Liver (tissue), 9 donors: ENCODE data around the gene TMEM217. TPM values are rescaled to one million over a fixed set of nuclear protein-coding genes. Genes with fewer than 3 reads are reported as not detected.

Source experiments
- DNase-seq: peaks from one replicate; pipeline ENCODE4 v3.0.0-alpha.2; 2017; ENCODE audit warnings: low spot score
- H3K27ac ChIP-seq, 2 donors: one replicate each; pipeline ENCODE4 v1.7.0; 2013; ENCODE audit warnings: inconsistent platforms in 2 of 2, low read length in 2 of 2, control low read depth in 1 of 2, low read depth in 1 of 2, mild to moderate bottlenecking in 1 of 2
- H3K27me3 ChIP-seq, 4 donors: one replicate each; pipeline versions ENCODE4 v1.6.1 to v1.7.0; 2013; ENCODE audit warnings: low read length in 3 of 4, inconsistent platforms in 1 of 4, mild to moderate bottlenecking in 1 of 4, moderate library complexity in 1 of 4; ENCODE audit not compliant: control insufficient read depth in 4 of 4, insufficient read depth in 4 of 4
- H3K36me3 ChIP-seq, 4 donors: one replicate each; pipeline versions ENCODE4 v1.6.1 to v1.7.0; 2013; ENCODE audit warnings: low read length in 3 of 4, mild to moderate bottlenecking in 3 of 4, low read depth in 1 of 4, moderate library complexity in 1 of 4; ENCODE audit not compliant: control insufficient read depth in 4 of 4, insufficient read depth in 3 of 4
- H3K4me1 ChIP-seq, 4 donors: one replicate each; pipeline versions ENCODE4 v1.6.1 to v1.7.0; 2013; ENCODE audit warnings: low read length in 3 of 4, mild to moderate bottlenecking in 3 of 4, moderate library complexity in 1 of 4; ENCODE audit not compliant: control insufficient read depth in 4 of 4, insufficient read depth in 4 of 4
- H3K4me3 ChIP-seq, 3 donors: one replicate each; pipeline versions ENCODE4 v1.6.1 to v1.7.0; 2013; ENCODE audit warnings: low read length in 3 of 3, control low read depth in 1 of 3, low read depth in 1 of 3, mild to moderate bottlenecking in 1 of 3
- H3K9ac ChIP-seq, 2 donors: one replicate each; pipeline ENCODE4 v1.7.0; 2013; ENCODE audit warnings: low read length in 2 of 2, mild to moderate bottlenecking in 2 of 2, moderate library complexity in 2 of 2, control low read depth in 1 of 2, low read depth in 1 of 2
- H3K9me3 ChIP-seq, 4 donors: one replicate each; pipeline versions ENCODE4 v1.6.1 to v1.7.0; 2013; ENCODE audit warnings: low read length in 3 of 4; ENCODE audit not compliant: control insufficient read depth in 4 of 4
- ATF3 ChIP-seq: IDR thresholded peaks from 2 replicates; pipeline ENCODE4 v1.6.1; 2016; ENCODE audit warnings: antibody characterized with exemption
- CTCF ChIP-seq: fragments of 150-350 bp; IDR thresholded peaks from 2 replicates; pipeline ENCODE4 v1.5.1; 2017; ENCODE audit warnings: improper control_type of control experiment, low read depth, low read length; ENCODE audit not compliant: missing input control
- EGR1 ChIP-seq, 2 donors: IDR thresholded peaks; 2 replicates each; pipeline ENCODE4 v1.6.1; 2016 to 2018; ENCODE audit warnings: antibody characterized with exemption in 2 of 2, low read depth in 2 of 2
- FOXA1 ChIP-seq: IDR thresholded peaks from 2 replicates; pipeline ENCODE4 v1.6.1; 2016; ENCODE audit warnings: antibody characterized with exemption
- FOXA2 ChIP-seq: IDR thresholded peaks from 2 replicates; pipeline ENCODE4 v1.6.1; 2016; ENCODE audit warnings: antibody characterized with exemption
- GABPA ChIP-seq, 2 donors: IDR thresholded peaks in 1 of 2; conservative IDR thresholded peaks in 1 of 2; 2 replicates each; pipeline ENCODE4 v1.6.1; 2016; ENCODE audit warnings: antibody characterized with exemption in 2 of 2, mild to moderate bottlenecking in 1 of 2, moderate library complexity in 1 of 2
- HNF4A ChIP-seq, 2 donors: conservative IDR thresholded peaks; 2 replicates each; pipeline ENCODE4 v1.6.1; 2016; ENCODE audit warnings: antibody characterized with exemption in 2 of 2, mild to moderate bottlenecking in 2 of 2
- HNF4G ChIP-seq: IDR thresholded peaks from 2 replicates; pipeline ENCODE4 v1.6.1; 2016; ENCODE audit warnings: antibody characterized with exemption
- JUND ChIP-seq, 2 donors: IDR thresholded peaks; 2 replicates each; pipeline ENCODE4 v1.6.1; 2016; ENCODE audit warnings: antibody characterized with exemption in 2 of 2
- MAX ChIP-seq: IDR thresholded peaks from 2 replicates; pipeline ENCODE4 v1.6.1; 2016; ENCODE audit warnings: antibody characterized with exemption
- NR2F2 ChIP-seq: IDR thresholded peaks from 2 replicates; pipeline ENCODE4 v1.6.1; 2016; ENCODE audit warnings: antibody characterized with exemption
- RAD21 ChIP-seq, 2 donors: IDR thresholded peaks; 2 replicates each; pipeline ENCODE4 v1.6.1; 2016; ENCODE audit warnings: antibody characterized with exemption in 2 of 2, mild to moderate bottlenecking in 2 of 2
- SP1 ChIP-seq: IDR thresholded peaks from 2 replicates; pipeline ENCODE4 v1.6.1; 2018; ENCODE audit warnings: antibody characterized with exemption, mild to moderate bottlenecking
- YY1 ChIP-seq: IDR thresholded peaks from 2 replicates; pipeline ENCODE4 v1.6.1; 2016; ENCODE audit warnings: antibody characterized with exemption, mild to moderate bottlenecking
- ZBTB33 ChIP-seq: IDR thresholded peaks from 2 replicates; pipeline ENCODE4 v1.6.1; 2016; ENCODE audit warnings: antibody characterized with exemption
- WGBS: extraction: QIAGEN DNeasy Blood & Tissue Kit; methylation state at CpG from one replicate; pipeline ENCODE4 v1.1.7; 2013; 5-methylcytosine and 5-hydroxymethylcytosine counted together
- polyA plus RNA-seq, 2 donors: library from polyadenylated mRNA; stranded (reverse) in 1 of 2; unstranded in 1 of 2; fragments of 200-250 nt in 1 of 2; fragments of >200 nt in 1 of 2; fragmentation: Nextera tagmentation in 1 of 2; extraction: Ambion mirVana in 1 of 2; gene quantifications; one replicate each; pipeline versions ENCODE4 v1.2.1 to v1.2.3, GENCODE V29; 2013 to 2015
- total RNA-seq, 2 donors: library from RNA; depleted of rRNA; stranded (reverse); fragments of >200 nt; gene quantifications; one replicate each; pipeline ENCODE4 v1.2.3, GENCODE V29; 2014
- TF ChIP-seq, protein P1 (sequence below): IDR thresholded peaks from 2 replicates; pipeline ENCODE4 v1.6.1; 2016; ENCODE audit warnings: antibody characterized with exemption, mild to moderate bottlenecking
- donor health status: healthy.
- donor health status: healthy.
- donor health status: healthy.
- donor health status: healthy.
- donor health status: healthy.

The TMEM217 gene
- total and polyA plus RNA-seq, 4 donors = 0.39 to 3.2 (median 0.62) TPM

DNA sequence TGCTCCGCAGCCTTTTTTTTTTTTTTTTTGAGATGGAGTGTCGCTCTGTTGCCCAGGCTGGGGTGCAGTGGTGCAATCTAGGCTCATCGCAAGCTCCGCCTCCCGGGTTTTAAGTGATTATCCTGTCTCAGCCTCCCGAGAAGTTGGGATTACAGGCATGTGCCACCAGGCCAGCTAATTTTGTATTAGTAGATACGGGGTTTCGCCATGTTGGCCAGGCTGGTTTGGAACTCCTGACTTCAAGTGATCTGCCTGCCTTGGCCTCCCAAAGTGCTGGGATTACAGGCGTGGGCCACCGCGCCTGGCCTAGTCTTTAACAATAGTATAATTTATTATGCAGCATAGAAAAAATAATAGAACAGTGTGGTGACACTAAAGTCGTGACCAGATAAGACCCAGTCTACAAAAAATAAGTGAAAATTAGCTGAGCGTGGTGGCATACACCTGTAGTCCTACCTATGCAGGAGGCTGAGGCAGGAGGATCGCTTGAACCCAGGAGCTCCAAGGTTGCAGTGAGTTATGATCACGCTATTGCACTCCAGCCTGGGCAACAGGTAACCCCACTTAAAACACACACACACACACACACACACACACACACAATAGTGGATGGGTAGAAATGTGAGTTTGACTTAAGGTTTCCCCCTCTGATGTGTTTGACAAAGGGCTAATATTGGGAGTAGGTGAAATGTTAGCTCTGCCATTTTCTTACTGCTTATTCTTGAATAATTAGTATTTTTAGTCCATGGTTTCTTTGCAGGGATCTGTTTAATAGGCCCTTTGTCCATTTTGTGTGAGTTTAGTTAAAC is 81.5 kb downstream of the TMEM217 start:
- no peak overlapping the region for H3K27ac ChIP-seq
- TF ChIP-seq GABPA (IDR thresholded peaks at IDR 0.05 in 1 of 2, conservative IDR thresholded peaks at IDR 0.05 in 1 of 2) (no peak), EGR1 (IDR thresholded peaks at IDR 0.05; ENCODE audit: low read depth in 2 of 2) (no peak), FOXA2 (no peak), HNF4G (no peak), ATF3 (no peak), HNF4A (conservative IDR thresholded peaks at IDR 0.05) (no peak), YY1 (no peak), FOXA1 (no peak), JUND (IDR thresholded peaks at IDR 0.05) (no peak), ZBTB33 (no peak)
- H3K9ac ChIP-seq = no peak overlapping the region
- H3K36me3 ChIP-seq = peaks cover 18 to 31% (median 26%) of the 10 kb centered on the region in 4 donors
- H3K9me3 ChIP-seq = no peaks in the 10 kb centered on the region
- H3K4me3 ChIP-seq = no peak overlapping the region
- H3K4me1 ChIP-seq = peaks cover 3 to 14% (median 4%) of the 10 kb centered on the region in 4 donors
- no peak for DNase-seq
- H3K27me3 ChIP-seq = no peaks in the 10 kb centered on the region
- WGBS = 94% methylated on average over 15 of the region's 15 CpGs

- Histone ChIP-seq H3K27ac (no peak overlapping the region), H3K36me3 (peaks cover 18 to 31% (median 26%) of the 10 kb centered on the region in 4 donors), H3K27me3 (no peaks in the 10 kb centered on the region), H3K9ac (no peak overlapping the region), H3K4me3 (no peak overlapping the region), H3K9me3 (no peaks in the 10 kb centered on the region), H3K4me1 (peaks cover 3 to 14% (median 4%) of the 10 kb centered on the region in 4 donors)
- WGBS = 85% methylated on average over 18 of the region's 18 CpGs
- TF ChIP-seq MAX (no peak), JUND (IDR thresholded peaks at IDR 0.05) (no peak), HNF4G (no peak), GABPA (IDR thresholded peaks at IDR 0.05 in 1 of 2, conservative IDR thresholded peaks at IDR 0.05 in 1 of 2) (no peak), SP1 (no peak), ZBTB33 (no peak), RAD21 (IDR thresholded peaks at IDR 0.05) (no peak), EGR1 (IDR thresholded peaks at IDR 0.05; ENCODE audit: low read depth in 2 of 2) (no peak), HNF4A (conservative IDR thresholded peaks at IDR 0.05) (no peak), NR2F2 (no peak), CTCF (no peak), ATF3 (no peak)
- TF ChIP-seq, protein P1, sequence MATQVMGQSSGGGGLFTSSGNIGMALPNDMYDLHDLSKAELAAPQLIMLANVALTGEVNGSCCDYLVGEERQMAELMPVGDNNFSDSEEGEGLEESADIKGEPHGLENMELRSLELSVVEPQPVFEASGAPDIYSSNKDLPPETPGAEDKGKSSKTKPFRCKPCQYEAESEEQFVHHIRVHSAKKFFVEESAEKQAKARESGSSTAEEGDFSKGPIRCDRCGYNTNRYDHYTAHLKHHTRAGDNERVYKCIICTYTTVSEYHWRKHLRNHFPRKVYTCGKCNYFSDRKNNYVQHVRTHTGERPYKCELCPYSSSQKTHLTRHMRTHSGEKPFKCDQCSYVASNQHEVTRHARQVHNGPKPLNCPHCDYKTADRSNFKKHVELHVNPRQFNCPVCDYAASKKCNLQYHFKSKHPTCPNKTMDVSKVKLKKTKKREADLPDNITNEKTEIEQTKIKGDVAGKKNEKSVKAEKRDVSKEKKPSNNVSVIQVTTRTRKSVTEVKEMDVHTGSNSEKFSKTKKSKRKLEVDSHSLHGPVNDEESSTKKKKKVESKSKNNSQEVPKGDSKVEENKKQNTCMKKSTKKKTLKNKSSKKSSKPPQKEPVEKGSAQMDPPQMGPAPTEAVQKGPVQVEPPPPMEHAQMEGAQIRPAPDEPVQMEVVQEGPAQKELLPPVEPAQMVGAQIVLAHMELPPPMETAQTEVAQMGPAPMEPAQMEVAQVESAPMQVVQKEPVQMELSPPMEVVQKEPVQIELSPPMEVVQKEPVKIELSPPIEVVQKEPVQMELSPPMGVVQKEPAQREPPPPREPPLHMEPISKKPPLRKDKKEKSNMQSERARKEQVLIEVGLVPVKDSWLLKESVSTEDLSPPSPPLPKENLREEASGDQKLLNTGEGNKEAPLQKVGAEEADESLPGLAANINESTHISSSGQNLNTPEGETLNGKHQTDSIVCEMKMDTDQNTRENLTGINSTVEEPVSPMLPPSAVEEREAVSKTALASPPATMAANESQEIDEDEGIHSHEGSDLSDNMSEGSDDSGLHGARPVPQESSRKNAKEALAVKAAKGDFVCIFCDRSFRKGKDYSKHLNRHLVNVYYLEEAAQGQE = no peak
- no peak for DNase-seq
These were observed 82.3 kb downstream of the TMEM217 start for GRCh38 chr6:37175332-37176267.
